IPS-20b (cell line): Measurements from ENCODE around the gene ZNF280B.
"Not testable (repeated sequence)": the region's sequence is repeated elsewhere in the genome, so short reads cannot be mapped to it uniquely, and the experiment has no call there.

ENCODE experiments used
- H3K27ac ChIP-seq: one replicate; pipeline ENCODE4 v1.5.1; 2013; ENCODE audit warnings: low read length
- H3K27me3 ChIP-seq: 2 replicates; pipeline ENCODE4 v1.6.1; 2013; ENCODE audit warnings: mild to moderate bottlenecking, low read length, inconsistent platforms; ENCODE audit not compliant: insufficient read depth
- H3K36me3 ChIP-seq: 2 replicates; pipeline ENCODE4 v1.6.1; 2013; ENCODE audit warnings: low read depth, mild to moderate bottlenecking, inconsistent platforms, low read length, moderate library complexity; ENCODE audit not compliant: insufficient read depth
- H3K4me1 ChIP-seq: 2 replicates; pipeline ENCODE4 v1.6.1; 2013; ENCODE audit warnings: mild to moderate bottlenecking, control low read depth, inconsistent platforms, low read length, moderate library complexity; ENCODE audit not compliant: insufficient read depth
- H3K4me3 ChIP-seq: 2 replicates; pipeline ENCODE4 v1.5.1; 2013; ENCODE audit warnings: mild to moderate bottlenecking, low read length, inconsistent platforms
- H3K9ac ChIP-seq: 2 replicates; pipeline ENCODE4 v1.6.1; 2013; ENCODE audit warnings: low read depth, mild to moderate bottlenecking, inconsistent platforms, low read length, moderate library complexity
- H3K9me3 ChIP-seq: 2 replicates; pipeline ENCODE4 v1.6.1; 2013; ENCODE audit warnings: mild to moderate bottlenecking, low read depth, low read length, inconsistent platforms; ENCODE audit not compliant: insufficient read depth

Gene ZNF280B

DNA sequence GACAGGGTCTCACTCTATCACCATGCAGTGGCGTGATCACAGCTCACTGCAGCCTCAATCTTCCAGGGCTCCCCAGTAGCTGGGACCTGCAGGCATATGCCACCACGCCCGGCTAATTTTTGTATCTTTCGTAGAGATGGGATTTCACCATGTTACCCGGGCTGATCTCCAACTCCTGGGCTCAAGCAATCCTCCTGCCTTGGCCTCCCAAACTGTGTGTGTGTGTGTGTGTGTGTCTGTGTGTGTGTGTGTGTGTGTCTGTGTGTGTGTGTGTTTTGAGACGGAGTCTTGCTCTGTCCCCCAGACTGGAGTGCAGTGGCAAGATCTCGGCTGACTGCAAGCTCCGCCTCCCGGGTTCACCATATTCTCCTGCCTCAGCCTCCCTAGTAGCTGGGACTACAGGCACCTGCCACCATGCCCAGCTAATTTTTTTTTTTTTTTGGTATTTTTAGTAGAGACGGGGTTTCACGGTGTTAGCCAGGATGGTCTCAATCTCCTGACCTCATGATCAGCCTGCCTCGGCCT, 24.1 kb upstream of the ZNF280B start:
- not testable (repeated sequence) for H3K27ac ChIP-seq, H3K4me3 ChIP-seq, H3K4me1 ChIP-seq, H3K36me3 ChIP-seq, H3K9ac ChIP-seq, H3K9me3 ChIP-seq
- H3K27me3 ChIP-seq = peaks cover 70% of the 10 kb centered on the region

DNA sequence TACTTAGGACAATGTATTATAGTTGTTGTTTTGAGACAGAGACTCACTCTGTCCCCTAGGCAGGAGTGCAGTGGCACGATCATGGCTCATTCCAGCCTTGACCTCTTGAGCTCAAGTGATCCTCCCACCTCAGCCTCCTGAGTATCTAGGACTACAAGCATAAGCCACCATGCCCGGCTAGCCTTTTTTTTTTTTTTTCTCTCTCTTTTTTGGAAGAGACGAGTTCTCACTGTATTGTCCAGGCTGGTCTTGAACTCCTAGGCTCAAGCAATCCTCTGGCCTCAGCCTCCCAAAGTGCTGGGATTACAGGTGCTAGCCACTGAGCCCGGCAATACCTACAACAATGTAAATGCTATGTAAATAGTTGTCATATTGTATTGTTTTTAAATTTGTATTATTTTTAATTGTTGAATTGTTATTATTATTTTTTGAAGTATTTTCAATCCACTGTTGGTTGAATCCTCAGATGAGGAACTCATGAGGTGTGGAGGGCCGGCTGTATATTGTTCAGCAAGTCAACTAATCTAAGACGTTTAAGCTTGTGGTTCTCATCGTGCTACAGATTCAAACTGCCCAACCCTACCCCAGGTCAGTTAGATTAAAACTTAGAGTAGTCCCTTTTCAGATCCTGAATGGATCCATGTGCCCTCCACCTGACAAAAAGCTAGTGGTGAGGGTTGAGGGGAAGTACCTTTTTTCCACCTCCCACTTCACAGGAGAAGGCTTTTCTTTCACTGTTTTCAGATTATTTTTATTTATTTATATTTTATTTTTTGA, 23.4 kb upstream of the ZNF280B start:
- Histone ChIP-seq H3K4me1 (no peaks in the 10 kb centered on the region), H3K36me3 (no peaks in the 10 kb centered on the region), H3K9ac (no peak overlapping the region), H3K9me3 (no peaks in the 10 kb centered on the region), H3K27ac (no peak overlapping the region), H3K4me3 (no peak overlapping the region), H3K27me3 (peaks cover 63% of the 10 kb centered on the region)

DNA sequence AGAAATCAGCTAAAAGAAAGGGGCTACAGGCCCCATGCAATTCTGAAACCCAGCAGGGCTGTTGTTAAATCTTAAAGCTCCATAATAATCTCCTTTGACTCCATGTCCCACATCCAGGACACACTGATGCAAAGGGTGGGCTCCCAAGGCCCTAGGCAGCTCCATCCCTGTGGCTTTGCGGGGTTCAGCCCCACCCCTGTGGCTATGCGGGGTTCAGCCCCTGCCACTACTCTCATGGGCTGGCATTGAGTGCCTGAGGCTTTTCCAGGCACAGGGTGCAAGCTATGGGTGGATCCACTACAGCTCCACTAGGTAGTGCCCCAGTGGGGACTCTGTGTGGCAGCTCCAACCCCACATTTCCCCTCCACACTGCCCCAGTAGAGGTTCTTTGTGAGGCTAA, 20.2 kb upstream of the ZNF280B start:
- H3K27ac ChIP-seq = no peak overlapping the region
- H3K4me3 ChIP-seq = no peak overlapping the region
- H3K36me3 ChIP-seq = no peaks in the 10 kb centered on the region
- H3K9me3 ChIP-seq = no peaks in the 10 kb centered on the region
- peaks cover 67% of the 10 kb centered on the region for H3K27me3 ChIP-seq
- no peak overlapping the region for H3K9ac ChIP-seq
- no peaks in the 10 kb centered on the region for H3K4me1 ChIP-seq

DNA sequence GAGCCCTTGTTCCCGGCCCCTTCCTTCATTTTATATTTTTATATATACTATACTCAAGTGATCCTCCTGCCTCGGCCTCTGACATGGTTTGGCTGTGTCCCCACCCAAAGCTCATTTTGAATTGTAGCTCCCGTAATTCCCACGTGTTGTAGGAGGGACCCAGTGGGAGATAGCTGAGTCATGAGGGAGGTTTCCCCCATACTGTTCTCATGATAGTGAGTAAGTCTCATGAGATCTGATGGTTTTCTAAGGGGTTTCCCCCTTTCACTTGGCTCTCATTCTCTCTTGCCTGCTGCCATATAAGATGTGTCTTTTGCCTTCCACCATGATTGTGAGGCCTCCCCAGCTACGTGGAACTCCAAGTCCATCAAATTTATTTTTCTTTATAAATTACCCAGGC, 18.8 kb upstream of the ZNF280B start:
- no peaks in the 10 kb centered on the region for H3K4me1 ChIP-seq
- H3K4me3 ChIP-seq = no peak overlapping the region
- H3K27ac ChIP-seq = no peak overlapping the region
- no peak overlapping the region for H3K9ac ChIP-seq
- peaks cover 65% of the 10 kb centered on the region for H3K27me3 ChIP-seq
- no peaks in the 10 kb centered on the region for H3K9me3 ChIP-seq
- H3K36me3 ChIP-seq = no peaks in the 10 kb centered on the region

DNA sequence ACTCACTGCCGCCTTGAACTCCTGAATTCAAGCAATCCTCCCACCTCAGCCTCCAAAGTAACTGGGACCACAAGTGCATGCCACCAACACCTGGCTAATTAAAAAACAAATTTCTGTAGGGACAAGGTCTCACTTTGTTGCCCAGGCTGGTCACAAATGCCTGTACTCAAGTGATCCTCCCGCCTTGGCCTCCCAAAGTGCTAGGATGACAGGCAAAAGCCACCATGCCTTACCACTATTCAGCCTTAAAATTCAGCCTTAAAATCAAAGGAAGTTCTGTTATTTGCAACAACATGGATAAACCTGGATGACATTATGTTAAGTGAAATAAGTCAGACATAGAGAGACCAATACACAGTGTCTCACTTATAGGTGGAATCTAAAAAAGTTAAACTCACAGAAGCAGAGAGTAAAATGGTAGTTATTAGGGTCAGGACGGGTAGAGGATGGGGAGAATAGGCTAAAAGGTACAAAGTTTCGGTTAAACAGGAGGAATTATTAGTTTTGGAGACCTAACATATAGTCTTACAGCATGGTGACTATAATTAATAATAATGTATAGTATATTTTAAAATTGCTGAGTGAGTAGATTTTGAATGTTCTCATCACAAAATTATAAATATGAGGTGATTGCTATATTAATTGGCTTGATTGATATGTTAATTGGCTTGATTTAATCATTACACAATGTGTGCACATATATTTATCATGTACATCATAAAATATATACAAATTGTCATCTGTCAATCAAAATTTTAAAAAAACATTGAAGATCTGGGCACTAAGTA, 17.8 kb upstream of the ZNF280B start:
- Histone ChIP-seq H3K27ac (no peak overlapping the region), H3K9me3 (no peaks in the 10 kb centered on the region), H3K36me3 (no peaks in the 10 kb centered on the region), H3K4me3 (no peak overlapping the region), H3K4me1 (no peaks in the 10 kb centered on the region), H3K27me3 (peaks cover 71% of the 10 kb centered on the region), H3K9ac (no peak overlapping the region)

DNA sequence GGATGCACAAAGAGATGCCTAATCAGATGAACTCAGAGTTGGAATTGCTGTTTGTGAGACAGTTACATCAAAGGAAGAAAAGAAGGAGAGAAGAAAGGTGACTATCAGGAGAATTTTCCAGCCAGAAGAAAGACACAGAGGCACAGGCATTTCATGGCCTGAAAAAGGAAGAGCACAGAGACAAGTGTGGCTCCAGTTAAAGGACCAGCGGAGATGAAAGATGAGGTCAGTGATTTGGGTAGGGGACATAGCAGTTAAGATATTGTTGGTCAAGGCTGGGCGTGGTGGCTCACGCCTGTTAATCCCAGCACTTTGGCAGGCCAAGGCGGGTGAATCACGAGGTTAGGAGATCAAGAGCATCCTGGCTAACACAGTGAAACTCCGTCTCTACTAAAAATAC, 15.0 kb upstream of the ZNF280B start:
- H3K4me1 ChIP-seq = no peaks in the 10 kb centered on the region; the same call in 1 of the 2 replicates
- H3K27me3 ChIP-seq = peaks cover 75% of the 10 kb centered on the region
- H3K9me3 ChIP-seq = no peaks in the 10 kb centered on the region
- H3K4me3 ChIP-seq = no peak overlapping the region
- H3K27ac ChIP-seq = no peak overlapping the region
- H3K36me3 ChIP-seq = no peaks in the 10 kb centered on the region
- H3K9ac ChIP-seq = no peak overlapping the region

DNA sequence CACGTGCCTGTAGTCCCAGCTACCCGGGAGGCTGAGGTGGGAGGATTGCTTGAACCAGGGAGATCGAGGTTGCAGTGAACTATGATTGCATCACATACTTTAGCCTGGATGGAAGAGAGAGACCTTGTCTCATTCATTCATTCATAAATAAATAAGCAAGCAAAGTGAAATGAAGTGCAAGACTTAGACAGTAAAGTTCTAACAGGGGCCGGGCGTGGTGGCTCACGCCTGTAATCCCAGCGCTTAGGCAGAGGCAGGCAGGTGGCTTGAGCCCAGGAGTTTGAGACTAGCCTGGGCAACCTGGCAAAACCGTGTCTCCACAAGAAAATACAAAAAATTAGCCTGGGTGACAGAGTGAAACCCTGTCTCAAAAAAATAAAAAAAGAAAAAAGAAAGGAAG, 13.1 kb upstream of the ZNF280B start:
- Histone ChIP-seq H3K9me3 (no peaks in the 10 kb centered on the region), H3K4me1 (no peaks in the 10 kb centered on the region; the same call in 1 of the 2 replicates), H3K9ac (no peak overlapping the region), H3K4me3 (no peak overlapping the region), H3K27ac (no peak overlapping the region), H3K36me3 (no peaks in the 10 kb centered on the region), H3K27me3 (peaks cover 78% of the 10 kb centered on the region)

DNA sequence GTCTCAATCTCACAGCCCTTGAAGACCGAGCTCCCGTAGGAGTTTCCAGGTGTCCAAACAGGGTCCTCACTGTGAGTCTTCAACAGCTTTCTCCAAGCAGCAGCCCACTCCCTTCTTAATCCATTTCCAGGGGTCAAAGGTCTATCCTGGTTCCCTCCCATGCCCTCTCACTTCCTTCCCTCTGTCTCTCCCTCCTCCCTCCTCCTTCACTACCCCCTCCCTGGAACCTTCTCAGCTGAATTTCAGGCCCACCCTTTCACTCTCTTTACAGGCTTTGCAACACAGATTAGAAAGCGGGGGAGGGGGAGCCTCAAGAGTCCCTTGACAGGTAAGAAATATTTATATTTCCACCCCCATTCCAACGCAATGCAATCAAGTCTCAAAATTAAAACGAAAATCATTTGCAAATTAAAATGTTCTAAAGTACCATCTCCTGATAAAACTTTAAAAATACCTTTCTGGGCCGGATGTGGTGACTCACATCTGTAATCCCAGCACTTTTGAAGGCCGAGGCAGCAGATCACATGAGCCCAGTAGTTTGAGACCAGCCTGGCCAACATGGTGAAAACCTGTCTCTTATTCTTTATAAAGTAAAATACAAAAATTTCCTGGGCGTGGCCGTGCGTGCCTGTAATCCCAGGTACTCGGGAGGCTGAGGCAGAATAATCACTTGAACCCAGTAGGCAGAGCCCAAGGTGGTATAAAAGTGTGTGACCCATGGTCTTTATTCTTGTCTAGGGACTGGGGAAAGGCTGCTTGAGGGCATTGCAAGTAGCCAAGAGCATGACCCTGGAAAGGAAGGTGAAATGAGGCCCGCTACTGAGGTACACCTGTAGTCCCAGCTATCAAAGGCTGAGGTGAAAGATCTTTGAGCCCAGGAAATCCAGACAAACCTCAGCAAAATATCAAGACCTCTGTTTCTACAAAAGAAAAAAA, 12.4 kb upstream of the ZNF280B start:
- H3K4me1 ChIP-seq = no peaks in the 10 kb centered on the region; the same call in 1 of the 2 replicates
- peaks cover 78% of the 10 kb centered on the region for H3K27me3 ChIP-seq
- no peaks in the 10 kb centered on the region for H3K9me3 ChIP-seq
- H3K4me3 ChIP-seq = no peak overlapping the region
- no peak overlapping the region for H3K9ac ChIP-seq
- H3K36me3 ChIP-seq = no peaks in the 10 kb centered on the region
- H3K27ac ChIP-seq = no peak overlapping the region

GRCh38 chr22:22520020-22520656, 11.6 kb upstream of the ZNF280B start, which contains the start of gene ZNF280A:
ZNF280A (minus strand) TSS chr22:22520270; CDS start chr22:22515630, 4,640 bp downstream.
- H3K27ac ChIP-seq = no peak within 1 kb of the TSS
- peaks cover 78% of the 10 kb centered on the region for H3K27me3 ChIP-seq
- no peaks in the 10 kb centered on the region for H3K9me3 ChIP-seq
- no peaks in the 10 kb centered on the region for H3K36me3 ChIP-seq
- no peaks in the 10 kb centered on the region; the same call in 1 of the 2 replicates for H3K4me1 ChIP-seq
- H3K4me3 ChIP-seq = peak within 1 kb of the TSS; percentile 13
- no peak within 1 kb of the TSS for H3K9ac ChIP-seq

GRCh38 chr22:22519591-22519990, 11.0 kb upstream of the ZNF280B start:
- no peaks in the 10 kb centered on the region for H3K36me3 ChIP-seq
- peak overlapping the region; percentile 13; the same call in 1 of the 2 replicates for H3K4me3 ChIP-seq
- H3K9ac ChIP-seq = no peak overlapping the region
- no peaks in the 10 kb centered on the region; the same call in 1 of the 2 replicates for H3K4me1 ChIP-seq
- no peak overlapping the region for H3K27ac ChIP-seq
- peaks cover 78% of the 10 kb centered on the region for H3K27me3 ChIP-seq
- no peaks in the 10 kb centered on the region for H3K9me3 ChIP-seq

DNA sequence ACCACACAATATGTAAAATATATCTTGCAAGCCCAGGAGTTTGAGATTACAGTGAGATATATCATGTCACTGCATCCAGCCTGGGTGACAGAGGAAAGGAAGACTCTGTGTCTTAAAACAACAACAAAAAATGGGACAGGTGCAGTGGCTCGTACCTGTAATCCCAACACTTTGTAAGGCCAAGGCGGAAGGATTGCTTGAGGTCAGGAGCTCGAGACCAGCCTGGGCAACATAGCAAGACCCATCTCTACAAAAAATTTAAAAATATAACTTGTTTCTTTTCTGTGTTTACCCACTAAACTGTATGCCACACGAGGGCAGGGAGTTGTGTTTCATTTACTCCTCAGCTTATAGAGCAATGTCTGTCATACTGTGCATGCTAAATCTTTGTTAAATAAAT, 8.4 kb upstream of the ZNF280B start:
- peaks cover 81% of the 10 kb centered on the region for H3K27me3 ChIP-seq
- no peak overlapping the region for H3K27ac ChIP-seq
- H3K9me3 ChIP-seq = no peaks in the 10 kb centered on the region
- no peak overlapping the region for H3K4me3 ChIP-seq
- H3K9ac ChIP-seq = no peak overlapping the region
- H3K4me1 ChIP-seq = no peaks in the 10 kb centered on the region; the same call in 1 of the 2 replicates
- no peaks in the 10 kb centered on the region for H3K36me3 ChIP-seq
